GM23338 (cell line): ENCODE results near the gene THSD4.

ENCODE experiments used
- CREB1 ChIP-seq: fragments of 250-450 bp; sonication (Bioruptor Pico); IDR thresholded peaks from 2 replicates; pipeline ENCODE4 v1.5.0; 2020; ENCODE audit warnings: low read depth, mild to moderate bottlenecking, moderate library complexity
- CTCF ChIP-seq, 2 experiments: fragments of 200-600 bp in 1 of 2; sonication (generic) in 1 of 2; conservative IDR thresholded peaks; 2 replicates each; pipeline versions ENCODE4 v1.5.1 to v1.6.1; 2016 to 2017; ENCODE audit warnings: antibody characterized with exemption in 2 of 2, low read depth in 2 of 2, mild to moderate bottlenecking in 2 of 2, moderate library complexity in 1 of 2
- EZH2 ChIP-seq: fragments of 200-600 bp; sonication (generic); IDR thresholded peaks from one replicate; pipeline ENCODE4 v1.8.0; 2017; ENCODE audit warnings: antibody characterized with exemption, mild to moderate bottlenecking, low read depth; ENCODE audit not compliant: unreplicated experiment
- EZH2phosphoT487 ChIP-seq: fragments of 200-600 bp; sonication (generic); IDR thresholded peaks from one replicate; pipeline ENCODE4 v1.8.1; 2018; ENCODE audit warnings: antibody characterized with exemption; ENCODE audit not compliant: unreplicated experiment
- JUNB ChIP-seq: IDR thresholded peaks from one replicate; pipeline ENCODE4 v1.6.1; 2016; ENCODE audit warnings: antibody characterized with exemption; ENCODE audit not compliant: unreplicated experiment
- POLR2AphosphoS5 ChIP-seq: IDR thresholded peaks from 2 replicates; pipeline ENCODE4 v1.6.1; 2016; ENCODE audit warnings: antibody characterized with exemption, low read depth
- REST ChIP-seq: IDR thresholded peaks from one replicate; pipeline ENCODE4 v1.6.1; 2018; ENCODE audit warnings: antibody characterized with exemption; ENCODE audit not compliant: unreplicated experiment
- ZNF331 ChIP-seq: fragments of 250-450 bp; sonication (Bioruptor Pico); IDR thresholded peaks from 2 replicates; pipeline ENCODE4 v1.5.0; 2020; ENCODE audit warnings: low read depth, mild to moderate bottlenecking, moderate library complexity
- TF ChIP-seq, protein P1 (sequence below): fragments of 250-450 bp; sonication (Bioruptor Pico); IDR thresholded peaks from 2 replicates; pipeline ENCODE4 v1.5.0; 2020; ENCODE audit warnings: mild to moderate bottlenecking, moderate library complexity
- TF ChIP-seq, protein P2 (sequence below): IDR thresholded peaks from 2 replicates; pipeline ENCODE4 v1.6.1; 2016; ENCODE audit warnings: antibody characterized with exemption

DNA sequence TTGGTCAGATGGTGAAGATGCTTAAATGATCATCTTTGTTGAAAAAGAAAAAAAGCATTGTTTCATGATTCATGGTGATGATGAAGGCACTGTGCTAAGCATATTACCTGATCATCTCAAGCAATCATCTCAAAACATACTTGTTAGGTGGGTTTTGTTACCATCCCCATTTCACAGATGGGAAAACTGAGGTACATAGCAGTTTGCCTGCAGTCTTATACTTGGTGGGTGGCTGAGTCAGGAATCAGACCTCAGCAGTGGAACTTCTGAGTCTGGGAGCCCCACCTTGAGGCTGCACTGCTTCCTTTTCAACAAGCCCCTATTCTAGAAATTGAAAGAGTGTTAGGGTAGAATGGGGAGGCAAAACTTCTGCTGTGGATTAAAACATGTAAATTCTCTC is 341.1 kb downstream of the THSD4 start:
- TF ChIP-seq JUNB (no peak), CTCF (conservative IDR thresholded peaks at IDR 0.05; ENCODE audit: low read depth in 2 of 2) (no peak), POLR2AphosphoS5 (no peak), EZH2 (no peak), REST (no peak), EZH2phosphoT487 (no peak), ZNF331 (CRISPR knock-in tag) (no peak), CREB1 (no peak)
- TF ChIP-seq, protein P1, sequence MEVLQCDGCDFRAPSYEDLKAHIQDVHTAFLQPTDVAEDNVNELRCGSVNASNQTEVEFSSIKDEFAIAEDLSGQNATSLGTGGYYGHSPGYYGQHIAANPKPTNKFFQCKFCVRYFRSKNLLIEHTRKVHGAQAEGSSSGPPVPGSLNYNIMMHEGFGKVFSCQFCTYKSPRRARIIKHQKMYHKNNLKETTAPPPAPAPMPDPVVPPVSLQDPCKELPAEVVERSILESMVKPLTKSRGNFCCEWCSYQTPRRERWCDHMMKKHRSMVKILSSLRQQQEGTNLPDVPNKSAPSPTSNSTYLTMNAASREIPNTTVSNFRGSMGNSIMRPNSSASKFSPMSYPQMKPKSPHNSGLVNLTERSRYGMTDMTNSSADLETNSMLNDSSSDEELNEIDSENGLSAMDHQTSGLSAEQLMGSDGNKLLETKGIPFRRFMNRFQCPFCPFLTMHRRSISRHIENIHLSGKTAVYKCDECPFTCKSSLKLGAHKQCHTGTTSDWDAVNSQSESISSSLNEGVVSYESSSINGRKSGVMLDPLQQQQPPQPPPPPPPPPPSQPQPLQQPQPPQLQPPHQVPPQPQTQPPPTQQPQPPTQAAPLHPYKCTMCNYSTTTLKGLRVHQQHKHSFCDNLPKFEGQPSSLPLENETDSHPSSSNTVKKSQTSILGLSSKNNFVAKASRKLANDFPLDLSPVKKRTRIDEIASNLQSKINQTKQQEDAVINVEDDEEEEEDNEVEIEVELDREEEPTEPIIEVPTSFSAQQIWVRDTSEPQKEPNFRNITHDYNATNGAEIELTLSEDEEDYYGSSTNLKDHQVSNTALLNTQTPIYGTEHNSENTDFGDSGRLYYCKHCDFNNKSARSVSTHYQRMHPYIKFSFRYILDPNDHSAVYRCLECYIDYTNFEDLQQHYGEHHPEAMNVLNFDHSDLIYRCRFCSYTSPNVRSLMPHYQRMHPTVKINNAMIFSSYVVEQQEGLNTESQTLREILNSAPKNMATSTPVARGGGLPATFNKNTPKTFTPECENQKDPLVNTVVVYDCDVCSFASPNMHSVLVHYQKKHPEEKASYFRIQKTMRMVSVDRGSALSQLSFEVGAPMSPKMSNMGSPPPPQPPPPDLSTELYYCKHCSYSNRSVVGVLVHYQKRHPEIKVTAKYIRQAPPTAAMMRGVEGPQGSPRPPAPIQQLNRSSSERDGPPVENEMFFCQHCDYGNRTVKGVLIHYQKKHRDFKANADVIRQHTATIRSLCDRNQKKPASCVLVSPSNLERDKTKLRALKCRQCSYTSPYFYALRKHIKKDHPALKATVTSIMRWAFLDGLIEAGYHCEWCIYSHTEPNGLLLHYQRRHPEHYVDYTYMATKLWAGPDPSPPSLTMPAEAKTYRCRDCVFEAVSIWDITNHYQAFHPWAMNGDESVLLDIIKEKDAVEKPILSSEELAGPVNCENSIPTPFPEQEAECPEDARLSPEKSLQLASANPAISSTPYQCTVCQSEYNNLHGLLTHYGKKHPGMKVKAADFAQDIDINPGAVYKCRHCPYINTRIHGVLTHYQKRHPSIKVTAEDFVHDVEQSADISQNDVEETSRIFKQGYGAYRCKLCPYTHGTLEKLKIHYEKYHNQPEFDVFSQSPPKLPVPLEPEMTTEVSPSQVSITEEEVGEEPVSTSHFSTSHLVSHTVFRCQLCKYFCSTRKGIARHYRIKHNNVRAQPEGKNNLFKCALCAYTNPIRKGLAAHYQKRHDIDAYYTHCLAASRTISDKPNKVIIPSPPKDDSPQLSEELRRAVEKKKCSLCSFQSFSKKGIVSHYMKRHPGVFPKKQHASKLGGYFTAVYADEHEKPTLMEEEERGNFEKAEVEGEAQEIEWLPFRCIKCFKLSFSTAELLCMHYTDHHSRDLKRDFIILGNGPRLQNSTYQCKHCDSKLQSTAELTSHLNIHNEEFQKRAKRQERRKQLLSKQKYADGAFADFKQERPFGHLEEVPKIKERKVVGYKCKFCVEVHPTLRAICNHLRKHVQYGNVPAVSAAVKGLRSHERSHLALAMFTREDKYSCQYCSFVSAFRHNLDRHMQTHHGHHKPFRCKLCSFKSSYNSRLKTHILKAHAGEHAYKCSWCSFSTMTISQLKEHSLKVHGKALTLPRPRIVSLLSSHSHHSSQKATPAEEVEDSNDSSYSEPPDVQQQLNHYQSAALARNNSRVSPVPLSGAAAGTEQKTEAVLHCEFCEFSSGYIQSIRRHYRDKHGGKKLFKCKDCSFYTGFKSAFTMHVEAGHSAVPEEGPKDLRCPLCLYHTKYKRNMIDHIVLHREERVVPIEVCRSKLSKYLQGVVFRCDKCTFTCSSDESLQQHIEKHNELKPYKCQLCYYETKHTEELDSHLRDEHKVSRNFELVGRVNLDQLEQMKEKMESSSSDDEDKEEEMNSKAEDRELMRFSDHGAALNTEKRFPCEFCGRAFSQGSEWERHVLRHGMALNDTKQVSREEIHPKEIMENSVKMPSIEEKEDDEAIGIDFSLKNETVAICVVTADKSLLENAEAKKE (CRISPR knock-in tag) = no peak
- TF ChIP-seq, protein P2, sequence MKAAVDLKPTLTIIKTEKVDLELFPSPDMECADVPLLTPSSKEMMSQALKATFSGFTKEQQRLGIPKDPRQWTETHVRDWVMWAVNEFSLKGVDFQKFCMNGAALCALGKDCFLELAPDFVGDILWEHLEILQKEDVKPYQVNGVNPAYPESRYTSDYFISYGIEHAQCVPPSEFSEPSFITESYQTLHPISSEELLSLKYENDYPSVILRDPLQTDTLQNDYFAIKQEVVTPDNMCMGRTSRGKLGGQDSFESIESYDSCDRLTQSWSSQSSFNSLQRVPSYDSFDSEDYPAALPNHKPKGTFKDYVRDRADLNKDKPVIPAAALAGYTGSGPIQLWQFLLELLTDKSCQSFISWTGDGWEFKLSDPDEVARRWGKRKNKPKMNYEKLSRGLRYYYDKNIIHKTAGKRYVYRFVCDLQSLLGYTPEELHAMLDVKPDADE = no peak
